Measurements from ENCODE around the gene CCDC102B.
"Not testable (repeated sequence)": the region's sequence is repeated elsewhere in the genome, so short reads cannot be mapped to it uniquely, and the experiment has no call there.

CCDC102B gene

GRCh38 chr18:68985172-68985820 lies 187.4 kb downstream of the CCDC102B start:
- DNase-seq: no peak

DNA sequence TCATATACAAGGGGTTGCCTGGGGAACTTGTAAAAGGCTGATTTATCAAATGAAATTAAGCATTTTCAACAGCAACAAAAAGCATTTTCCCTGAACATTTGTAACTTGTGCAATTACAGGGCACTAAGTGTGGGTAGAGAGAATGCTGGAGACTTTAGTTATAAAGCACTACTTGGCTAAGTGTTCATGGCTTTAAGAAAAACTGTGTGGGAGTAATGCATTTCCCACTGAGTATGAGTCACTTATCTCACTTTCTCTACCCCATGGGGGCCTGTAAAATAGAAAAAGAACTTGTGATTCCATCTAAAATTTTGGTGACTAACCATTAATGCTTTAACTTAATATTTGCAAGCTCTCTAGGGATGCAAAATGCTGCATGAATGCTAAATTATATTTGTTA lies 193.4 kb downstream of the CCDC102B start:
- no peak for DNase-seq

DNA sequence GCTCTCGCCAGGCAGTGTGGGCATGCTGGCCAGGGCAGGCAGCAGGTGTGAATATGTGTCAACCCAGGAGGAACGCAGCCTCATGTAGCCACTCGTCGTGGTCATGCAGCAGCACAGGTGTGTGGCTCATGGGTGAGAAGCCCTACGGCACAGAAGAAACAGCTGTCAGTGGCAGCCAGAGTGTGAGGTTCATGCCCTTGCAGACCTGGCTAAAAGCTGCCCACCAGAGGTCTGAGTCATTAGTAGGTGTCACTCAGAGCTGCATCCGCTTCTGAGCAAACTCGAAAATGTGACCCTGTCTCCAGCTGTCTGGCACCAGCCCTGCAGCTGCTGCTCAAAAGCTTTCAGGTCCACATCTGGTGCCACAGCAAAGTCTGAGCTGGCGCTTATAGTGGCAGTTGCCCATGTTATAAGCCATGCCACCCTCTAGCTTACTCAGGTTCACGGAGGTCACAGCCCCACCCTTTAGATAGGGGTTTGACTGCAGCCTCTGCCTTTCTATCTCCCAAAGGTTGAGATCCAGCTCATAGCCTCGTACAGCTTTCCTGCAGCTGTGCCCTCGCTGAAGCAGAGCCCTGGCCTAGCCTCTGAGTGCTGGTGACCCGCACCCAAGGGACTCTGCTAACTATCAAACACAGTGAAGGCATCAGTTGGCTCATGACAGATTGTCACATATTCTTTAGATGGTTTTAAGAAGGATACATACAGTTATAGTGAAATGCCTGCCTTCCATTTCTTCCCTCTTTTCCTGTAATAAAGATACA lies 195.0 kb downstream of the CCDC102B start:
- no peak for DNase-seq

- DNase-seq: no peak
These were observed 197.8 kb downstream of the CCDC102B start for GRCh38 chr18:68995675-68996074.

DNA sequence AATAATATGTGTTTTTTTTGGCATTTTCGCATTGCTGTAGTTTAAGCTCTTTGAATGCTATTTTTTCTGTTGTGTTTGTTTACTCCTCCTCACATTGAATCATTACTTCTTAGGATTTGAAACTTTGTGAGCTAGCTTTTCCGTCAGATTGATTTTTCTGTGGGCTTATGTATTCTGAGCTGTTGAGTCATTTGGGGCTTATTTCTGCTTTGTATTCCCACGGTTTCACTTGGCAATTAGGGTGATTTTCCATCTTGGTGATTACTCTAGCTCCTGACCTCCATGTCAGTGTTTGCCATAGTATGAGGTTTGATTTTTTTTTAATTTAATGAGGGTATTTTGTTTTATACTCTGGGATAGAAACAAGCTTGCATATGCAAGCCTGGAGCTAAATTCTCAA lies 200.0 kb downstream of the CCDC102B start:
- DNase-seq: no peak

DNA sequence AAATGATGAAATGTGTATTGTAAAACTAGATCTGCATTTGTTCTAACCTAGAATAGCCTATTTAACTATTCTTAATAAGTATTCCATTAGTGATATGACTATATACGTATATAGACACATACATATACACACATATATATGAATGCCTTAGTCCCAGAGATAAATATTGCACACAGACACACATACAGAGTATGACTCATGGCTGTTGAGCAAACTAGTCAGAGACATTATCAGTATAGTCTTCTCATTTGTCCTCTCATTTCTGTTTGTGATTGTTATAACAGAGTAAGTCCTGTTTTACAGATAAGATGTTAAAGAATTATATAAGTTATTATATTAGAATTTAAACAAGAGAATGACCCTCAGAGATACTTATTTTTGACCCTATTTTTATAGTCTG lies 202.5 kb downstream of the CCDC102B start:
- DNase-seq: no peak

- no peak for DNase-seq
These were observed 204.4 kb downstream of the CCDC102B start for GRCh38 chr18:69002233-69002632.

DNA sequence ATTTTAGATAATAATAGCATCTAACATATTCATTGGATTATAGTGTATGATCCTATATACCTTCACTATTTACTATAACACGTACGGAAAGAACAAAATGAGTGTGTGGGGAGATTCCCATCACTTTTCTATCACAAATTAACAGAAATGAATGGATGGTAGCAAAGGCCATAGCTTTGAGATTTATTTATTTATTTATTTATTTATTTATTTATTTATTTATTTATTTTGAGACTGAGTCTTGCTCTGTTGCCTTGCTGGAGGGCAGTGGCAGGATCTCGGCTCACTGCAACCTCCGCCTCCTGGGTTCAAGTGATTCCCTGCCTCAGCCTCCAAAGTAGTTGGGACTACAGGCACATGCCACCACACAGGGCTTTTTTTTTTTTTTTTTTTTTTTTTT lies 208.3 kb downstream of the CCDC102B start:
- not testable (repeated sequence) for DNase-seq

GRCh38 chr18:69008538-69008937 lies 210.7 kb downstream of the CCDC102B start:
- DNase-seq: no peak

GRCh38 chr18:69021211-69021805 lies 223.4 kb downstream of the CCDC102B start:
- no peak for DNase-seq

- DNase-seq: no peak
These were observed 224.5 kb downstream of the CCDC102B start for GRCh38 chr18:69022426-69022825.

DNA sequence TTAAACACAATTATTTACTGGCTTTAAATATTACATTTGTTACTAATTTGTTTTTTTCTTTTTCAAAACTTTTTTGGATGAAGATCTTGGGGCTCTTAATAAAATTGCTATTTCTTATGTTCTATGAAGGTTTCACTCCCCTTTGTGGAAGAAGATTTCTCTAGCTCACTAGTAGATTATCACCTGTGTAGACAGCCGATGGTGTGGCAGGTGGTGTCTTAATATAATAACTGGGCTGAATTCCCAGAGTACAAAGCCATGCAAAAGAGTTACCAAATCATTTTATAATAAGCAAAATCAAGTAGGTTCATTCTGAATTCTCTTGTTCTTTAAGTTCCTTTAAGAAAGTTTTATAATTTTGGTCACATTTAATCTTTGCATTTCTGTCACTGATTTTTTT lies 233.7 kb downstream of the CCDC102B start:
- no peak for DNase-seq

- no peak for DNase-seq
These were observed 234.1 kb downstream of the CCDC102B start for GRCh38 chr18:69032009-69032408.

DNA sequence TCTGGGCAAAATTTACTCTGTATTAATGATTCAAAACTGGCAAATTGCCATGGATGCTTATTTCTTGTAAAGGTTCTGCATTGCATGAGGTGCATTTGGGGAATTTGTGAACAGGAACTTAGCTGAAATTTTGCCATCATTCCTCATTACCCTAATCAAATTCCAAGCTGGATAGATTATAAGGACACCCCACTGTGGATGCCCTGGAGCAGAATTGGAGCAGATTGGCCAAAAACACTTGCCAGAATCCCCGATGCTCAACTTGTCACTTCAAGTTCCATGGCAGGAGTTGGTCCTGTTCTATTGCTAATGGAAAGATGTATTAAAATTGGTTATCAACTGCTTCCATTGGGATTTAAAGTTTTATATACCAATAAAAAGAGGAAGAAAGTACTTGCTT lies 237.9 kb downstream of the CCDC102B start:
- DNase-seq: no peak

DNA sequence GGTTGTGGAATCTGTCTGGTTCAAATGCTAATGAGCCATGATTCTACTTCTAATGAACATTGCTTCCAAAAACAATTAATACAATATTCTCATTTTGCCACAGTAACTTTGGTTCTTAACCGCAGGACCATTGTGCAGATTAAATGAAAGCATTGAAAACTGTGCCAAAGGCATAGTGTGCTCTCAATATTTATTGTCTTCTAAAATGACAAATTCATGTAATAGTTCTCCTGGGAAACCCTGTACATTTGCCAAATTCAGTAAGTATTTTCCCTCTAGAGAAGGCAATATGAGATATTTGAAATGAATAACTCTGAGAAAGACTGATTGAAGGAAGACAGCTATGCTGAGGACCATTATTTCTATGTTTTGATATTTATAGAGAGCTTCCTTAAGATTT lies 246.3 kb downstream of the CCDC102B start:
- DNase-seq: no peak

- DNase-seq: no peak
These were observed 266.2 kb downstream of the CCDC102B start for GRCh38 chr18:69064063-69064462.

GRCh38 chr18:69067048-69067447 lies 269.2 kb downstream of the CCDC102B start:
- no peak for DNase-seq

- no peak for DNase-seq
These were observed 273.8 kb downstream of the CCDC102B start for GRCh38 chr18:69071680-69072079.

GRCh38 chr18:69081846-69082245 lies 284.0 kb downstream of the CCDC102B start:
- DNase-seq: no peak

DNA sequence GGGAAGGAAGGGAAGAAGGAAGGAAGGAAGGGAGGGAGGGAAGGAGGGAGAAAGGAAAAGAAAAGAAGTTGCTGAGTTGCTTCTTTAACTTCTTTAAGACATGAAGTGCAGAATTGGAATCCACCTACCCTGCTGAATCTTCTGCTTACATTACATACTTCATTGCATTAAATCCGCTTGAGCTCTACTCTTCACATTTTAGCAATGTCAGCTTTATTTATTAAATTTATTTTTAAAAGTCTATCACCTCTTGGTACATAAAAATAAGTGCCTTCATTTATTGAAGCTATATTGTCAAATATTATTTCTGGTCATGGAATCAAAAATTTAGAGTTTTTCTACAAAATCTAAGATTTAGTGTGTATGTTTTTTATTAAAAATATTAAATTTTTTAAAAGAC lies 284.6 kb downstream of the CCDC102B start:
- DNase-seq: no peak

- no peak for DNase-seq
These were observed 288.1 kb downstream of the CCDC102B start for GRCh38 chr18:69085951-69086350.

- DNase-seq: no peak
These were observed 291.1 kb downstream of the CCDC102B start for GRCh38 chr18:69088973-69089372.

DNA sequence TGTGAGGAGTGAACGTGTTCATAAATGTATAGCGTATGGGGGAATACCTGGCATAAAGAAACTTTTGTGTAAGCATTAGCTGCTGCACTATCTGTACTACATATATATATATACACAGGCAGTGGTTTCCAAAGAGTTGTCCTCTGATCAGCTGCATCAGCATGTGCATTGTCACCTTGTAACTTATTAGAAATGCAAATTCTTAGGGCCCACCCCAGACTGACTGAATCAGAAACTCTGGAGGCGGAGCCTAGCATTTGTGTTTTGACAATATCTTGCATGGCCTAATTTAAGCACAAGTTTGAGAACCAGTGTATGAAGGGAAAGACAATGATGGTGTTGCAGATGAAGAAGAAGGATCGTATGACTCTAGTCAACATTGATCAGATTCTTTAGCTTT lies 299.5 kb downstream of the CCDC102B start:
- no peak for DNase-seq

GRCh38 chr18:69102959-69103358 lies 305.1 kb downstream of the CCDC102B start:
- DNase-seq: no peak

Measured in NCI-H187 treated with DMSO at 0.1 percent for 48 hours (cell line).